CMK (cell line): ENCODE results near the gene AKAP13.
A peak's percentile ranks its signal among the peaks of the same experiment; 100 is the strongest.

ENCODE experiments used
- DNase-seq: peaks from one replicate; pipeline ENCODE4 v3.0.0-alpha.2; 2010; ENCODE audit warnings: low read depth

AKAP13 gene

GRCh38 chr15:85598718-85599398, 218.5 kb downstream of the AKAP13 start:
- DNase-seq = no peak

- DNase-seq = no peak
Observed at GRCh38 chr15:85600001-85600400, 219.6 kb downstream of the AKAP13 start.

DNA sequence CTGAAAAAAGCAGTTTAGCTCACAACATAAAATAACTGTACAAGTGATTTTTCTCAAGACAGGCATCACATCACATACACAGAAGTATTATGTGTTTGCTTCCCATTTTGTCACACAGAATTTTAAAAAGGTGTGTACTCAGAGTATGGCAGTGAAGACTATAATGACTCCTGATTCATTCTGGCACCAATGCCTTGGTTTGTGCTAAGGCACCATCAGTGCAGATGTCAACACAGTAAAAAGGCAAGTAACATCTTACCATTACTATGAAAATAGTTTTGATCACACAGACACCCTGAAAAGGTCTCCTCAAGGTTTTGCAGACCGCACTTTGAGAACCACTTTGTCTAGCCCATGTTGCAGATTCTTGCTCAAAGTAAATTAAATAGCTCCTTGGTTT, 222.8 kb downstream of the AKAP13 start:
- no peak for DNase-seq

DNA sequence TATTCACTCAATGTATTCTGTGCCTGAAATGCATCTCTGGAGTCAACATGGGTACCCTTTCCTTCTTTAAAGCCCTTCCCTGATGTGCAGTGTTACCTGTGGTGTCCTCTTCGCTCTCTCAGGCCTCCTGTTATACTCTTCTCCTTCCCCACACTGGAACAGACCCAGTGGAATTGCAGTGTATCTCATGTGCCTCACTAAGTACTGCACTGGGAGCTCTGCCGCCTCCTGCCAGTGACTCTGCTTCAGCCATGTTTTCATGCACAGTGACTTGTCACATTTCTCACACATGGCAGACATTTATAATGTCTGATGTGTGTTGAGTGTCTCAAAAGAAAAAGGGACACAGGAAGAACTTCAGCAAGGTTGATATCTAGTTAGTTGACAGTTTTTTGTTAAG, 223.3 kb downstream of the AKAP13 start:
- no peak for DNase-seq

DNA sequence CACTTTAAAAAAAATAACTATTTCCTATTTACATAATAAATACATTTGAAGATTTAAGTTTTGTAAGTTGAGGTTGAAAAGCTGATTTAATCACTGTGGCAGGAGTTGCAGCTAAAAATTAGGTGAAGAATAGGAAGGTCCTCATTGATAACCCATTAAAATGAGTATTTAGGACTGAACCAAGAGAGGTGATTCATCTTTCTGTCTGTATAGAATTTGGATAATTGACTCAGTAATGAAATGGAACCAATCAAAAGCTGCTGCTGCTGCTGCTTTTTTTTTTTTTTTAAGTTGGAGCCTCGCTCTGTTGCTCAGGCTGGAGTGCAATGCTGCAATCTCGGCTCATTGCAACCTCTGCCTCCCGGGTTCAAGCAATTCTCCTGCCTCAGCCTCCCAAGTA, 223.8 kb downstream of the AKAP13 start:
- DNase-seq = no peak

DNA sequence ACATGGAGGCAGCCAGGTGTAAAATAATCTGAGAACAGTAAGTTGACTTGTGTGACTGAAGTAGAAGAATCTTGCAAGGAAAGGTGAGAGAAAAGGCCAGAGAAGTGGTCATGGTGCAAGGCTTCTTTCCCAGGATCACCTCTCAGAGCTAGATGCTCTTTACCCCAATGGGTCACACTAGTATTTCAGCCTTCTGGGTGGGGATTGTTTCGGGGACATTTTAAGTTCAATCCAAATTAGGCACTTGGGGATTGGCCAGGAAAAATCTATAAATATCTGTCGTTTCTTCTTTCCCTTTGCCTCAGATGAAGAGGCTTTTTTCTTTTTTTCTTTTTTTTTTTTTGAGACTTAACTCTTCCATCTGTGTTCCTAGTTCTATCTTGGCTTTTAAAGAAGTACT, 226.3 kb downstream of the AKAP13 start:
- no peak for DNase-seq

- no peak for DNase-seq
Observed at GRCh38 chr15:85607141-85607806, 226.9 kb downstream of the AKAP13 start.

DNA sequence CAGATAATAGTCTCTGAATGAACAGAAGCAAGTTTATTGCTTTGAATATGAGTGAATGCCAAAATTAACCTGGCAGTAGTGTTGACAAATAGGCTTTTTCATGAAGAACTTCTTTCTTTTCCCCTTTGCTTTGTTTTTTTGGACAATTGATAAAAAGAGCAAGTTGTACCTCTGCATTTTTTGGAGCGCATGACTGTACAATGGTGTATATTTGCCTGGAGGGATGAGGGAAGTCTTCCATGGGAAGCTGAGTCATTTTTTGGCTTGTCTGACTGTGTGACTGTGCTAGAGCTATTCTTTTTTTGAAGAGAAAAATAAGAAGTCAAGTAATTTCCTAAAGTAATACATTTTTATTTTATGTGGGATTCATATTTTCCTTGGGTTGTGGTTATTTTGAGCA, 227.4 kb downstream of the AKAP13 start:
- no peak for DNase-seq

- no peak for DNase-seq
Observed at GRCh38 chr15:85609492-85609891, 229.1 kb downstream of the AKAP13 start.

DNA sequence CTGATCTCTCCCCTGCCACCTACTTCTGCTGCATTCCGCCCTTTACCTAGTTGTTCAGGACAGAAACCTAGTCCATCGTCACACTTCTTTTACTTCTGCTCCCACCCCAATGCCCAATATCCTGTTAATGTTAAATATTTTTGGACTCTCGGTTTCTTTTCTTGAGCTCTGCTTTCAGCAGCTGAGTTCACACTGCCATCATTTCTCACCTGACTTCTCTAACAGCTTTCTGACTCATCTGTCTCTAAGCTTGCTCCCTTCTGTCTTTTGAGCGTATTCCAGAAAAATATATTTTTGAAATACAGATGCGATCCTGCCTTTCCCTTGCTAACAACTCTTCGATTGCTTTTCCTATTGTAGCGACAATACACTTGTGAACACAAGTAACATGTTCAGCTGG, 231.0 kb downstream of the AKAP13 start:
- DNase-seq = no peak

DNA sequence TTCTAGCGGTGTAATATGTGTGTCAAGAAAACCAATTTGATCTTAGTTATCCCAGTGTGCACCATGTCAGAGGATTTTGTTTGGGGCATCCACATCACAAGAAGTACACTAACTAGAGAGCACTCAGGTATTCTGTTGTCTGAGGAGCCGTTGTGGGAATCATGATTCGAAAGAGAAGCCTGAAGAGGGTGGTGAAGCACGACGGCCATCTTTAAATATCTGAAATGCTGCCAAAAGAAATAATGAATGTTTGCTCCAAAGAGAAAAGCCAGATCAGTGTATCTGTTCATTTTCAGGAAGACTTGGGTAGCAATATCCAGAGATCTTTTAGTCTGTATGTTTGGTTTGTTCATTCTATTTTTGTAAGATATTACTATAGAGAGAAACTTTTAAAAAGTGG, 233.7 kb downstream of the AKAP13 start:
- no peak for DNase-seq

GRCh38 chr15:85615930-85616329, 235.5 kb downstream of the AKAP13 start:
- peak; percentile 38 for DNase-seq

- DNase-seq = no peak
Observed at GRCh38 chr15:85616549-85617110, 236.2 kb downstream of the AKAP13 start.

- no peak for DNase-seq
Observed at GRCh38 chr15:85618228-85618505, 237.8 kb downstream of the AKAP13 start.

GRCh38 chr15:85618956-85619491, 238.6 kb downstream of the AKAP13 start:
- no peak for DNase-seq

DNA sequence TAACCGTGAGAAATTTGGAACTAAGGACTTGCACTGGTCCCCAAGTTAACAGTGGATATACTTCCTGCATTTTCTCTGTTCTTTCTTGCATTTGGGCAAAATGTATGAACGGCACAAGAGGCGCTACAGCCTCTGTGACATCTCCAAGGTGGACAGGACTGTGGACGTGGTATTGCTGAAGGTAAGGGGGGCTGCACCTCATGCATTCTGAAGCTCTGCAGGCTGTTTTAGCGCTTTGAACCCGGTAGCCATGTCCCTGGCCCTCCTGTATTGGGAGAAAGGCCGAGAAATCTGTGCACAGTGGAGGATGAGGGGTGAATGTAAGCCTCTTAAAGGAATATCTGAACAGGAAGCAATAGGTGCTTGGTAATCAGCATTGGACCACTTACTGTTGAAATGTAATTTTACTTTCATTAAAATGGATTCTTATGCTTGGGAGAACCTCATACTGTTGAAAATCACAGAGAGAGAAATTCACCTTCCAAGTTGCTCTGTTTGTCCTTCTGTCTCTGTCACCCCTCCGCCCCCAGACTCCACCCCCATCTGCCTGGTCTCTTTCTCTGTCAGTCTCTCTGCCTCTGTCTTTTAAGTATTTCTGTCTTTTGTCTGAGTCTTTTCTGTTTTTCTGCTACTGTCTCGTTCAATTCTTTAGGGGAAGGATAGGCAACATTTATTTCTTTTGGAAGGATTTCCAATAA, 239.7 kb downstream of the AKAP13 start:
- no peak for DNase-seq

DNA sequence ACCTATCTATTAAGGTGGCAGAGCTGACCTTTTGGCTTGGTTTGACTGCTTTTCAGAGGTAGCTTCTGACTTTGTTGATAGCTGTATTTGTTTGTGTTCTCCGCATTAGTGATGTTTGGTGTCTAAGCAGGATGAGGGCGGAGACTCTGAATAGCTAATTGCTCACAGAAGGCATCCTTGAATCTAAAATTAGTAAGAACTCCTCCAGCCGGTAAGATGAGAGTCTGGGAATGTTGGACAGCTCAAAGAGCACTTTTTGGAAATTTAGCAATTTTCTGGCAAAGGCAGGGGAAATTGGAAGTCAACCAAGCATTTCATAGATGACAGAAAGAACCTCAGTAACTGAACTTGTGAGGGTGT, 240.3 kb downstream of the AKAP13 start:
- DNase-seq = no peak

DNA sequence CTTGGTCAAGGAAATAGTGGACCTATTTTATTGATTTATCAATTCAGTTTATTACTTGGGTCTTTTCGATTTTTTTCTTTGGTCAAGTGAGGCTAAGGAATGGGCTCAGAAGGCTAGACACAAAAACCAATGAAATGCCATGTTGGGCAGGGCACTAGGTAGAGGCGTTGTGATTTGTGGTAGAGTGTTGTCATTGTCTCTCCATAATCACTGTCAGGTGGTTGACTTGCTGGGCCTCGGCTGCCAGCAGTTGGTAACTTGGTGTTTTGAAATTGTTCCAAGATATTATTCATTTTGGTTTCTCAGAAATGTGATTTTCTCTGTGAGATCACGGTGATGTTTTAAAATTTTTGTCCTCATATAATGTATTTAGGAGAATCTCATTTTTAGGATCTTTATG, 240.7 kb downstream of the AKAP13 start:
- DNase-seq = no peak

GRCh38 chr15:85622221-85622831, 241.9 kb downstream of the AKAP13 start:
- no peak for DNase-seq

- no peak for DNase-seq
Observed at GRCh38 chr15:85623315-85624049, 243.1 kb downstream of the AKAP13 start.

DNA sequence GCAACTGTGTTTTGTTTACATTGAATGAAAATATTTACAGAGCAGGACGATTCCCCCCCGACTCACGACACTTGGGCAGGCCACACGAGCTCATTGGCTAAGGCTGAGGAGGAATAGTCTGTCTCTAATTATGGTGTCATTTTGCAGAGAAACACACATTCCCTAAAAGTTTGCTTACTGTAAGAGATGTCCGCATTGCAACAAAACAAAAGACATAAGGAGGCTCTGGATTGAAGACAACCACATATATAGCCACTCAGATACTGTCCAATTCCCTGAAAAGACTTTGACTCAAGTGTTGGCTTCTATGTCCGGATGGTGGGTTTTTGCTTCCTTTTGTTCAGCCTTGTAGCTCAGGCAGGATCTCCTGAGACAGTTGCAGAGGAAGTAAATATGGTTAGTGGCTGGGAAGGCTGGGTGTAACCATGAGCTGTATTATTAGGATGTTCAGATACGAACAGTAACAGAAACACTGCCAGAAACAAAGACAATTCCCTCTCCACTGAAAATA, 243.9 kb downstream of the AKAP13 start:
- DNase-seq = no peak
